GM12872 (cell line): ENCODE measurements around the gene USP24.

ENCODE experiments used
- CTCF ChIP-seq: IDR thresholded peaks from 3 replicates; pipeline ENCODE4 v1.5.1; 2011; ENCODE audit warnings: low read depth, mild to moderate bottlenecking, low read length, moderate library complexity; ENCODE audit not compliant: insufficient read depth

The USP24 gene

GRCh38 chr1:55249646-55250398, 34.7 kb upstream of the USP24 start:
- no peak for TF ChIP-seq CTCF

- TF ChIP-seq CTCF = no peak
Measured at GRCh38 chr1:55246896-55247295, 31.7 kb upstream of the USP24 start.

GRCh38 chr1:55246331-55246730, 31.2 kb upstream of the USP24 start:
- TF ChIP-seq CTCF = no peak

GRCh38 chr1:55245781-55246180, 30.6 kb upstream of the USP24 start:
- no peak for TF ChIP-seq CTCF

DNA sequence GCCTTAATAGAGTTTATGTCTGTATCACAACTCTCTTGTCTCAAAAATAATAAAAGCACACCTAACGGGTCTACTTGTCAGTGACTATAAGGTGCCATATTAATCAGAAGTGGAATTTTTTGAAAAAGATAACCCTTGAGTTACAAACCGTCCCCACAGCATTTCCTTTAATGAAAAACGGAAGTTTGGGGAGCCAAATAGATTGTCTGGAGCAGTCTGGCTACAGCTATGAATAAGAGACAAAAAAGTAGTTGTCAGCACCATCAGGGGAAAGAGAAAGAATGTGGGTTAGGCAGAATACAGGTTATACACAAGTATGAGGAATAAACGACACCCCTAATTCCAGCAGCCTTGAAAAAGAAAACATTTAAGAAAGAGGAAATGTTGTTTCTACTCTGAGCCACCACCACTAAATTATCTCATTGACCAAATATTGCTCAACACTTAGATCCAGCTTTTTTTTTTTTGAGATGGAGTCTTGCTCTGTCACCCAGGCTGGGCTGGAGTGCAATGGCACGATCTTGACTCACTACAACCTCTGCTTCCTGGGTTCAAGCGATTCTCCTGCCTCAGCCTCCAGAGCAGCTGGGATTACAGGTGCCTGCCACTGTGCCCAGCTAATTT, 29.4 kb upstream of the USP24 start:
- no peak for TF ChIP-seq CTCF

DNA sequence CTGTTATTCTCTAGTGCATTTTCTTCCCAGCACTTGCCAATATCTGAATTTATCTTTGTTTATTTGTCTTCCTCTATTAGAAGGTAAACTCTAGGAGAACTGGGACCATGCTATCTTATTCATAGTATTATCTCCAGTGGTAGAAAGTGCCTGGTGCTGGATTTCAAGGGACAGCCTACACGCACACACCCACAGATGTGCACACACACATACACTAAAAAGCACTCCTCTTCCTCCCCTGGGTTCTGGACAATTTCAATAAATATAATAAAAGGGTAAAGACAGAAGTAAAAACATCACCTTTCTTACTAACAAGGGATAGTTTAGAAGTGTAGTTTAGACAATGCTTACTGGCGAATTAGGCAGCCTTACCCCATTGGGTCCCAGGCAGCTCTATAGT, 28.5 kb upstream of the USP24 start:
- no peak for TF ChIP-seq CTCF

GRCh38 chr1:55239548-55239947, 24.4 kb upstream of the USP24 start:
- TF ChIP-seq CTCF = no peak
